ENCODE data around the gene ADAMTS8.

ADAMTS8 gene, protein sequence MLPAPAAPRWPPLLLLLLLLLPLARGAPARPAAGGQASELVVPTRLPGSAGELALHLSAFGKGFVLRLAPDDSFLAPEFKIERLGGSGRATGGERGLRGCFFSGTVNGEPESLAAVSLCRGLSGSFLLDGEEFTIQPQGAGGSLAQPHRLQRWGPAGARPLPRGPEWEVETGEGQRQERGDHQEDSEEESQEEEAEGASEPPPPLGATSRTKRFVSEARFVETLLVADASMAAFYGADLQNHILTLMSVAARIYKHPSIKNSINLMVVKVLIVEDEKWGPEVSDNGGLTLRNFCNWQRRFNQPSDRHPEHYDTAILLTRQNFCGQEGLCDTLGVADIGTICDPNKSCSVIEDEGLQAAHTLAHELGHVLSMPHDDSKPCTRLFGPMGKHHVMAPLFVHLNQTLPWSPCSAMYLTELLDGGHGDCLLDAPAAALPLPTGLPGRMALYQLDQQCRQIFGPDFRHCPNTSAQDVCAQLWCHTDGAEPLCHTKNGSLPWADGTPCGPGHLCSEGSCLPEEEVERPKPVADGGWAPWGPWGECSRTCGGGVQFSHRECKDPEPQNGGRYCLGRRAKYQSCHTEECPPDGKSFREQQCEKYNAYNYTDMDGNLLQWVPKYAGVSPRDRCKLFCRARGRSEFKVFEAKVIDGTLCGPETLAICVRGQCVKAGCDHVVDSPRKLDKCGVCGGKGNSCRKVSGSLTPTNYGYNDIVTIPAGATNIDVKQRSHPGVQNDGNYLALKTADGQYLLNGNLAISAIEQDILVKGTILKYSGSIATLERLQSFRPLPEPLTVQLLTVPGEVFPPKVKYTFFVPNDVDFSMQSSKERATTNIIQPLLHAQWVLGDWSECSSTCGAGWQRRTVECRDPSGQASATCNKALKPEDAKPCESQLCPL

DNA sequence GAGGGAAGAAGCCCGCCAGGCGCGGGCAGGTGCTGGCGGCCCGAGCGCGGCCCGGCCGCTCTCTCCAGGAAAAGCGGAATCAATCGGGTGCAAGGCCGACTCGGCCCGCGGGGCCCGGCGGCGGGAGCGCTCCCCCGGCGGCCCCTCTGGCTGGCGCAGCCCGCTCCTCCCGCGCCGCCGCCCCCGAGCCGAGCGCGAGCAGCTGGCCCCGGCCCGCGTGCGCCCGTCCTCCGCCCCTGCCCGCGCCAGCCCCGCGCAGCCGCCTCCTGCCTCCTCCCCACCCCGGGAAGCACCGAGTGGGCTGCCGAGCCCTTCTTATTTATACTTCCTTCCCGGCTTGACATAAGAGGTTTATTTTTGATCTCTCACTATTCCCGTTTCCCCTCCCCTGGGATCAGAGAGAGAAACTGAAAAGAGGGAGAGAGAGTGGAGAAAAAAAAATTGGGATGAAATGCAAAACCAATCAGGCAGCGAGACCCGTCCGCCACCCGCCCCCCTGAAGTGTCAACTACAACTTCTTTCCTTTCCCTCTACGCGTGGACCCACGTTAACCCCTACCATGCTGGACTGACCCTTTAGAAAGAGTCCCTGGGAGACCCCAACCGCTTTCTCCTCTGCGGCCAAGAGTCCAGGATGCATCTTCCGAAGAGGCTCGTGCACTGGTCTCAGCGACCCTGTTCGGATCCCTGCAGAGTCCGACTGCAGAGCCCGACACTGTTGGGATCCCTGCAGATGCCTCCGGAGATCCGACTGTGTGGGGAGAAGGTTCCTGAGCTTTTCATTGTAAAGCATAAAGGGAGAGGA lies at the start of gene ADAMTS8:
ADAMTS8 (minus strand) TSS at position 294 of the 804 bp plus-strand sequence. CDS start 323 bp downstream, outside the sequence.
- DNase-seq = peak; percentile 21

DNA sequence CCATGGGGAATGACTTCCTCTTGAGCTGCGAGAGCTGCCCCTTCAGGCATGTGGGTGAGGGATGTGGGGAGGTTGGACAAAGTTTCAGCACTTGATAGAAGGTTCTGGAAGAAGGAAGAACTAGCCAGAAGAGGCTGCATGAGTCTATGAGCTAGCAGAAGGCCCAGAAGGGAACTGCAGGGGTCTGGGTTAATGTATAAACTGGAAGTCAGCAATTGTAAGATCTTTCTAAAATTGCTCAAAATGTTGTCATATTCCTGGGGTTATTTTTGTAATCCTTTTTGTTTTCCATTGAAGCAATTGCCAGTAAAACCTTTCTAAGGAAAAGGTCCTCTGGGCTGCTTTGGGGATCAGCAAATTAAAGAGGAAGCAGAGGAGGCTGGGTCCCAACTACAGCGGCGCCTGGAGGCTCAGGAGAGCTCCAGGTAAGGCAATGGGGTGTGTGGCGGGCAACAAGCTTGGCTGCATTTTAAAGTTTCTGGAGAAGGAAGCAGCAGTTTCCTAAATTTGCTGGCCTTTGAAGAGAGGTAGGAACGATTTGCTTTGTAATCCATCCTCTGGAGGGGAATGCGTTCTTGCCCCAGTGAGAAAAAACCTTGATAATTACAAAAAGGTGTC lies 49.3 kb upstream of the ADAMTS8 start:
- DNase-seq = no peak

DNA sequence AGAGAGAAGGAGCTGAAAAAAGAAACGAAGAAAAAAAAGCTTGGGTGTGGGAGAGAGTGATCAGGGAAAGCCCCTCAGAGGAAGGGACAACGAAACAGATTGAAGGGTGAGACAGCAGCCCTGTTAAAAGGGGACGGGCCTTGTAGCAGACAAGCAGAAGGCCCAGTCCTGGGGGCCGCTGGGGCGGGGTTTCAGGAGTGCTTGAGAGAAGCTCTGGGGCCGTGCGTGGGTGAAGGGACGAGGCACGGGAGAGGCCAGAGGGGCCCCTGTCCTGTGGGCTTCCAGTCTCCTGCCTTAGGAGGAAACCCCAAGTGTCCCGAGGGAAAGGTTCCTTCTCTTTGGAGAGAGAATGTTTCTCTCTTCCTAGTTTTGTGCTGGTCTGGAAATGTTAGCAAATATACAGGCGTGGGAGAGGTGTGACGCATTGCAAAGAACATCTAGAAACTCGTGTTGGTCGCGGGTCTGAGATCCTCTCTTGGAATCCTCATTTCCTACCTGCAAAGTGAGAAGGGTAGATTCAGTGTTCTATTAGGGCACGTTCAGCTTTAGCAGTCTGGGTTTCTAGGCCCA lies 48.6 kb upstream of the ADAMTS8 start:
- no peak for DNase-seq

DNA sequence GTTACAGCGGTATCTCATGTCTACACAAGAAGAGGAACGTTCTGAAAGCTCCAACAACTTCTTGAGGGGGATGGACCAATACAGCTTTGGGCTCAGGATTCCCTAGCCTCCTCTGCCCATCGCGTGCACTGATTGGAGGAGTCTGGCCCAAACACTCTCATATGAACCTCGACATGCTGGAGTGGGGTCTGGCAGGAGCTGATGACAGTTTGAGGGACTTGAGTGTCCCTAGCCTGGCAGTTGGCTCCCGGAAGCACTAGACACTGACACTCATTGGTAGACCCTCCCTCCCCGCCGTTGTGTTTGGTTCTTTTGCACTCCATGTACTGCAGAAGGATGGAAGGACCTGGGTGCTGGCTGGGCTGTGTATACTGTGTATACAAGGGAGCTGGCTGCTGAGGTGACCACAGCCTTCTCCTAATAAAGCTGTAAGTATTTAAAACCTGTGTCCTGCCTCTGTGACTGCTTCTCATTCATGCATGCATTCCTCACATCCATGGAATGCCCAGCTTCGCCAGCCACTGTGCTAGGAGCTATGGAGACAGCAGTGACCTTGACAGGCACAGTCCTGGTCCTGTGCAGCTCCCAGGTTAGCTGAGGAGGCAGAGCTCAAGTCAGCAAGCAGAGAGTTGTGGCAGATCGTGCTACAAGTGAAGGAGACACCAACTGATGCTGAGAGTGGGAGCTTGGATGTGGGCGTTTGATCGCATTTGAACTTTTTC lies 48.0 kb upstream of the ADAMTS8 start:
- no peak for DNase-seq

DNA sequence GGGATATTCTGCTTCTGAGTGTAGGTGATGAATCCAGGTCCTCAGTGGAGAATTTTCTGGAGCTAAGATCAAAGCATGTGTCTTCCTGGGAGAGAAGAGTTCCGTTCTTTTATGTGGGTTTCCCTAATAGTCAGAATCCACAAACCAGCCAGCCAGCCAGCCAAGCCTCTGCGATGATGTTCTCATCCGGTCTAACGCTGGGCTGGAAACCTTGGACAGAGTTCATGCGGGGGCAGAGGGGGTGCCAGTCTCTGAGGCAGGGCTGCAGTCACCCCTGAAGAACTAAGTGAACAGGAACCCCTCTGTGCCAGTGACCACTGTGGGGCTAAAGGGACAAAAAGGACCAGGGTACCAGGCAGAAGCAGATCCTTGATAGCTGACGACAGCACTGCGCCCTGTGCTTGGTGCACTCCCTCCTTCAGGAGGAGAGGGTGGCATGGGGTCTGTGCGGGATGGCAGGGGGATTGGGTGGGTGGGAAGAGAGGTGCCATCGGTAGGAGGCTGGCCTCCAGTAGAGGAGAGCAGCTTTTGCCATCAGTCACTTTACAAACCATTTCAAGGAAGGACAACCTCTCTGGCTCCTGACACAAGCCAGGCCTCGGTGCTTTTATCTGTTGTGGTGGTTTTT lies 47.1 kb upstream of the ADAMTS8 start:
- no peak for DNase-seq

DNA sequence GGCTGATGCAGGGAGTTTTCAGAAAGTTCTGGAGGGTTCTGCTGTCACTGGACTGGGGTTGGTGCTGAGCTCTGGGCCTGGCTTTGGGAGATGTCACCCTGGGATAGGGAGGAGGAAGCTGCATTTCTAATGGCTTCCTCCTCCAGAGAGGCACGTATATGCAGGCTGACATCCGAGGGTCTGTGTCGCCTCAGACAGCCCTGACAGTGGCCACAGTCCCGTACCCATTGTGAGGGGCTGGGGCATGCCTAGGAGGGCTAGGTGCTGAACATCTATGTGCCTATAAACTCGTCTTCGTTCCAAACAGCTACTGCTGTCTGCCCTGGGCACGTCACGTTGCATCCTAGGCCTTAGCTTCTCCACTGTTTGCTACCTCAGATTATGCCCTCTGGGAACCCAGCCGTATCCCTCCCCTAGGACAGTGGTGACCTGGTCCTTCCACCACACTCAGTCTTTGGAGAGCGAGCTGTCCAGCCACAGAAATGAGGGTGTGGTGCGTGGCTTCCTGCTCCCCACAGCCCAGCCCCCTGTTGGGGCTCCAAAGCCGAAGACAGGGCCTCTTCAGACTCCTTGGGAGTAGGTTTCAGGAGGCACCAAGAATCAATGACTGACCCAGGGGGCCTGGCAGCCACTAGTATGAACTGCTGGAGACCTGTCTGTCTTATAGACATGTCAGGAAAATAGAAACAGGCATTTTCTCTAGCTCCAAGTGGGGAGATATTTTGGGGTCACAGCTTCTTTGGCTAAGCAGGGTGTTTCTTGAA lies 46.4 kb upstream of the ADAMTS8 start:
- no peak for DNase-seq

DNA sequence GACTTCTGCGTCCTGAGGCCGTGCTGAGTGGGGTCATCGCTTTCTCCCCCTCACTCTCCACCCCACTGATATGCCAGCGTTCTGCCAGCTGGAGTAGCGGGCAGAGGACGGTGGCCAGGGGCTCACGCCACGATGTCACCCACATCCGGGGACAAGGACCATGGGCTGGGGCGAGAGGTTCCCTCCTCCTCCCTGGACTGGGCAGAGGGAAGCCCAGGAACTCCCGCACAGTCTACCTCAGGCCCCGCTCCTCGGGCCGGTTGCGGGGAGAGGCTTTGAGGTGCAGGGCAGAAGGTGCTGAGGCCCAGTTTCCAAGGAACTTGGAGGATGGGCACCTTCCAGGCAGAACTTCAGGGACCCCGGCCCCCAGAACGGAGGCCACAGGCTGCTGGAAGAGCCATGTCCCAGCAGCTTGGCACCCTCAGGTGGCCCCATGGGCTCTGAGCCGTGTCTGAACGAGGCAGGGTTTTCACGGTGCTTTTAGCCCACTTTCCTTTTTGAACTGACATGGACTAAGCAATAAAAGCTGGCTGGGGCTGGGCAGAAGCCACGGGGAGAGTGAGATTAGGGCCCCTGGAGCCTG lies 45.5 kb upstream of the ADAMTS8 start:
- DNase-seq = no peak

DNA sequence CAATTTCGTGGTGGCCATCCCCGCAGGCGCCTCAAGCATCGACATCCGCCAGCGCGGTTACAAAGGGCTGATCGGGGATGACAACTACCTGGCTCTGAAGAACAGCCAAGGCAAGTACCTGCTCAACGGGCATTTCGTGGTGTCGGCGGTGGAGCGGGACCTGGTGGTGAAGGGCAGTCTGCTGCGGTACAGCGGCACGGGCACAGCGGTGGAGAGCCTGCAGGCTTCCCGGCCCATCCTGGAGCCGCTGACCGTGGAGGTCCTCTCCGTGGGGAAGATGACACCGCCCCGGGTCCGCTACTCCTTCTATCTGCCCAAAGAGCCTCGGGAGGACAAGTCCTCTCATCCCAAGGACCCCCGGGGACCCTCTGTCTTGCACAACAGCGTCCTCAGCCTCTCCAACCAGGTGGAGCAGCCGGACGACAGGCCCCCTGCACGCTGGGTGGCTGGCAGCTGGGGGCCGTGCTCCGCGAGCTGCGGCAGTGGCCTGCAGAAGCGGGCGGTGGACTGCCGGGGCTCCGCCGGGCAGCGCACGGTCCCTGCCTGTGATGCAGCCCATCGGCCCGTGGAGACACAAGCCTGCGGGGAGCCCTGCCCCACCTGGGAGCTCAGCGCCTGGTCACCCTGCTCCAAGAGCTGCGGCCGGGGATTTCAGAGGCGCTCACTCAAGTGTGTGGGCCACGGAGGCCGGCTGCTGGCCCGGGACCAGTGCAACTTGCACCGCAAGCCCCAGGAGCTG lies 44.8 kb upstream of the ADAMTS8 start:
- no peak for DNase-seq

DNA sequence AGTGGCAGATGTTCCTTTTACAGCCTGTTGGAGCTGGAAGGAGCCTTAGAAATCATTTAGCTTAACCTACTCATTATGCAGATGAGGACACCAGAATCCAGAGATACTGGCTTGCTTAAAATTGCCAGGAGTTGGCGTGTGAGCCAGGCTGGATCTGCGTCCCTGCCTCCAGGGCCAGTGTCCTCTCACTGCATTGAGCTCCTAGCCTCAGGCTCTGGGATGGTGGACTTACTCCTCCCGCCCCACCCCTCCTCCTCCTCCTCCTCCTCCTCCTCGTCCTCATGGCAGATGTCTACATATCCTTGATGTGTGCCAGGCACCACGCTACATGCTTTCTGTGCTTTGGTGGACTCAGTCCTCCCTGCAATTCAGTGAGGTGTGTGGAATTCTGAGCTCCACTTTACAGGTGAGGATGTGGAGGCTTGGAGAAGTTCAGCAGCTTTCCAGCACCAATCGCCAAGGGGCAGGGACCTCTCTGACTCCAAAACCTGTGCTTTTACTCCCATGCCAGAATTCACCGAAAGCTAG lies 44.1 kb upstream of the ADAMTS8 start:
- no peak for DNase-seq

DNA sequence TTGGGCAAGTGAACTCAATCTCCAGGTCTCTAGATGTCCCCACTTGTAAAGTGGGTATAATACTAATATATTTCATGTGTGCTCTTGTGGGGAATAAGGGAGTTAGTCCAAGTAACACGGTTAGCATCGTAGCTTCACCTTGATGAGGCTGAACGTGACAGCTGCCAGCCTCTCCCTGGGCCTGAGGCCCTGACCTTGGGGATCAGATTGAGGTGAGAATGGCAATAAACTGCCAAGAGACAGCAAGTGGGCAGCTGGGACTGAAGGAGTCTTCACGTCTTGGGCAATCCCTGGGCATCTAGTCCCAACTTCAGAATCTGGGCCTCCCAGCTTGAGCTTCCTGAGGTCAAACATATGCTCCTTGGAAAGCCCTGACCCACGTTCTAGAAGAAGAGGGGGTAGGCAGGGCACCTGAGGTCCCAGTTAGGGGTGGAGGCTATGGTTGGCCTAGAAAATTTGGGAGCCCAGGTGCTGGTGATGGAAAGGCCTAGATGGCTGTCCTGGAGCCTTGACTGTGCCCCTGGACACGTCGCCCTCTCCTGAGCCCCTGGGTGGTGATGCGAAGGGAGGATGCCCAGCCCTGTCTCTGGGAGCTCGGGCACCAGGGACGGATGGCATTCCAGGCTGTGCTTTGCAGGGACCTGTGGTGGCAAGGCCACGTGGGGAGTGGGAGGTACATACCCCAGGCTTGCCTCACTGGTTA lies 43.5 kb upstream of the ADAMTS8 start:
- DNase-seq = no peak

DNA sequence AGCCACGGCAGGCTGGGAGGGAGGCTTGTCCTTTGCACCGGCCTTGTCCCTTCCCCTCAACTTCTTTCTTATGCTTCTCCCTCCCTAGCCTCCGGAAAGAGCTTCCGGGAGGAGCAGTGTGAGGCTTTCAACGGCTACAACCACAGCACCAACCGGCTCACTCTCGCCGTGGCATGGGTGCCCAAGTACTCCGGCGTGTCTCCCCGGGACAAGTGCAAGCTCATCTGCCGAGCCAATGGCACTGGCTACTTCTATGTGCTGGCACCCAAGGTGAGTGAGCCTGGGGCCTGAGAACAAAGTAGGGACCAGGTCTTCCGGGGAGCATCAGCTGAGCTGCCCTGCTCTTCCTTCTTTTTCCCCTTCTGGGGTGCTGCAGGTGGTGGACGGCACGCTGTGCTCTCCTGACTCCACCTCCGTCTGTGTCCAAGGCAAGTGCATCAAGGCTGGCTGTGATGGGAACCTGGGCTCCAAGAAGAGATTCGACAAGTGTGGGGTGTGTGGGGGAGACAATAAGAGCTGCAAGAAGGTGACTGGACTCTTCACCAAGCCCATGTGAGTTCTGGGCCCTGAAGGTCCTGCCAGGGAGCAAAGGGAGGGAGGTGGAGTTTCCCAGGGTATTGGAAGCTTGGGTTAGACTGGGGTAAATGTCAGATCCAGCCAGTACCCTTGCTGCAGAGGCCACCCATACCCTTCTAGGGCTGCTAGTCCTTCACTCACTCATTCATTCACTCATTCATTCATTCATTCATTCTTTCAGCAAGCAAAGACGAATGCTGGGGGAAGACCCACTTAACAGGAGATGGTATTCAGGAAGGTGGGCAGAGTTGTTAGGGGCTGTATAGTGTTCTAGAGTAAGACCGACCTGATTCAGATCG lies 42.7 kb upstream of the ADAMTS8 start:
- DNase-seq = no peak

DNA sequence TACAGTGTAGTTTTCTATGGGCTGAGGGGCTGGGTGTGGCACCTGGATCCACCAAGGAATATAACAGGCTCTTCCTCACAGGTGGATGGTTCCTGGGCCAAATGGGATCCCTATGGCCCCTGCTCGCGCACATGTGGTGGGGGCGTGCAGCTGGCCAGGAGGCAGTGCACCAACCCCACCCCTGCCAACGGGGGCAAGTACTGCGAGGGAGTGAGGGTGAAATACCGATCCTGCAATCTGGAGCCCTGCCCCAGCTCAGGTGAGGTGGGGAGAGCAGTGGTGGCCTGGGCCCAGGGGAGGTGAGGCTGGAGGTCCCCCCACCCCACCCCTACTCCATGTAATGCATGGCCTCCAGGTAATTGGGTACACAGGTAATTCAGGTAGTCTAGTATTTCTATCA lies 40.8 kb upstream of the ADAMTS8 start:
- DNase-seq = no peak

DNA sequence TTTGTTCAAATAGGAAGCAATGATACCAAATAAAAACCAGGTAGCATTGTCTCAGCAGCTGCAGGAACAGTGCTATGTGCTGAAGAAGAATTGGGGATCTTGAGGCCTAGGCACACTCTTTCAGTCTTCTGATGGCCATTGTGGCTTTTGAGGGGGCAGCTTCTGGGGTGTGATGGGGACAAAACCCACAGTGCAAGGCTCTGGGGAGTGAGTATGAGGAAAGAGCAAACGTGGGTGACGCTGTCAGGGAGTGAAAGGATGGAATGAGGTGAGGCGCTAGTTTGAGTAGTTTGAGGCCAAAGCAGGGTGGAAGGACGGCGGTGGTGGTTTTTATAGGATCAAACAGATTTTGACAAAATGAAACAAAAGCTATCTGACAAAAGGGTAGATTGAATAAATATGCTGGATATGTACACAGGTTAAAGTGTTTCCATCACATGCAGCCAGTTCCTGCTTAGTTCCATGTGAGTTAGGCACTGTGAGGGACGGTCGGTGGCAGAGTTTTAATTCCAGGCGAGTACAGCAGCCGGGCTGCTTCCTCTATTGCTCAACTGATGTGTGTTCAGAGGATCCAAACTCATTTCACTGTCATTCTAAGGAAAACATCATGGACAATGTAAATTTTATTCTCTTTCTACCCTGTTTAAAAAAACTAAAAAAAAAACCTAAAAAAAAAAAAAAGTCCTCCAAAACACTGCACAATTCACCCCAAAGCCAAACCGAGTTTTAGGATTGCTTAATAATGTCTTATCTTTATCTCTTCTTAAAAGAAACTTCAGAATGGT lies 38.9 kb upstream of the ADAMTS8 start:
- DNase-seq = no peak

DNA sequence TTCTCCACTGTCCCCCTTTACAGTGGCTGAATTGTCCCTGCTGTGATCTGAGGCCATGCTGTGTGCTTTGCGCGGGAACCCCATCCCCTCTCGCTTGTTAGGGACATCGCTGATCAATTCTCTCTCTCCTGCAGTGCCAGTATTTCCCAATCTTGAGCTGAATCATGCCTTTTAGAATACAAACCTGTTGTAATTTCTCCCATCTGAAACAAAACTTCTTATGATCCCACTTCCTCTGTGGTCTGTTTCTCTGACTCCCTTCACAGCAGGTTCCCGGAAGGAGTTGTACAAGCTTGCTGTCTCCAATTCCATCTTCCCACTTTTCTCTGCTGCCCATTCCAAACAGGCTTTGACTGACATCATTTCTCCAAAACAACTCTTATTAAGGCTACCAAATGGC lies 36.9 kb upstream of the ADAMTS8 start:
- DNase-seq = no peak

DNA sequence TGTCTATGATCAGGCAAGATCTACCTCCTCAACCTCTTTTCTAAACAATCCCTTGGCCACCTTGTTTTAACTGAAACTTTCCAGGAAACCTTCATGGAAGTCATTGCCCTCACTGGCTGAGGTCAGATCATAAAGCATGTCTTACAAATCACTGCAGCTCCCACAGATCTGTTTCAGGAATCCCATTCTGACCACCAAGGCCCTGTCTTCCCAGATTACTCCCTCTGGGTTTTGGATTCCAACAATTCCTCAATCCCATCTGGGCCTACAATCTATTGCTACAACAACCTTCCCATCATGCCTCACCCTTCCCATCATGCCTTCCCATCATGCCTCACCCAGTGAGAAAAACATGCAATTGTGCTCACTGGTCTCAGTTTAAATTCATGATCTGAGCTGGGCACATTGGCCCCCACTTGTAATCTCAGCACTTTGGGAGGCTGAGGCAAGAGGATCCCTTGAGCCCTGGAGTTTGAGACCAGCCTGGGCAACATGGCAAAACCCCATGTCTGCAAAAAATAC lies 35.9 kb upstream of the ADAMTS8 start:
- DNase-seq = no peak

DNA sequence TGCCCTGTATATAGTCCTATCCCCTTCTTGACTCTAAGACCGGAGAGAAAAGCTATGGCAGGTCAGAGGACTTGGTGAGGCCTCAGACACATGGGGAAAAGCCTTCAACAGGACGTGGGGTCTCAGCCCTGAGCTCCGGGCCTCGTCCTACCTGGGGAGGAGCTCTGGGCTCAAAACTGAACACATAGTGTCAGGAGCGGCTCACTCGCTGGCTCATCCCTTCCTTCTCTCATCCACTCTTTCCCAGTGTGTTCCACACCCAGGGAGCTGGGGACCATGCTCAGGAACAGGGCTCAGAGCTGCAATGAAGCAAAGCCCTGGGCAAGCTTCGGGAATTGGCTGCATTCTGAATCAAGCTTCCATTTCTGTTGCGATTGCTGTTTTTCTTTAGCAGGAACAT lies 34.5 kb upstream of the ADAMTS8 start:
- no peak for DNase-seq

Measured in stimulated activated CD4-positive, alpha-beta T cell treated with anti-CD3 and anti-CD28 coated beads, Interleukin-15, amount 100 ng/mL, for 24 hours (primary cell).